ENCODE results near the gene OR2T3. TPM values are rescaled to one million over a fixed set of nuclear protein-coding genes. Genes with fewer than 3 reads are reported as not detected.
"Not testable (repeated sequence)": the region's sequence is repeated elsewhere in the genome, so short reads cannot be mapped to it uniquely, and the experiment has no call there.

OR2T3 gene
- total and polyA plus RNA-seq, 4 donors: not detected

DNA sequence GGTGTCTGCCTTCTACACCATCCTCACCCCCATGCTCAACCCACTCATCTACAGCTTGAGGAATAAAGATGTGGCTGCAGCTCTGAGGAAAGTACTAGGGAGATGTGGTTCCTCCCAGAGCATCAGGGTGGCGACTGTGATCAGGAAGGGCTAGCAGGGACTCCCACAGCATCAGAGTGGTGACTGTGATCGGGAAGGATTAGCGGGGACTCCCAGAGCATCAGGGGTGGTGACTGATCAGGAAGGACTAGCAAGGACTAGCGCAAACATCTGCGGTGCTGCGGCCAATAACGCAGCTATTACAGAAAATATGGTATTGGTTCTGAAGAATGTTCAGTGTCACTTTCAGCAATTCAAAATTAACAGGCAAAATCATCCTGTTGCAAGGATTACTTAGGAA lies 19.5 kb upstream of the OR2T3 start:
- WGBS: 79% methylated on average over 7 of the region's 7 CpGs
- H3K4me1 ChIP-seq (ENCODE audit: control insufficient read depth in 4 of 4, insufficient read depth in 4 of 4, low read length in 3 of 4); H3K27ac ChIP-seq (ENCODE audit: low read depth in 1 of 2, low read length in 2 of 2); H3K9ac ChIP-seq (ENCODE audit: low read depth in 1 of 2, low read length in 2 of 2); H3K4me3 ChIP-seq (ENCODE audit: low read depth in 1 of 3, low read length in 3 of 3); H3K27me3 ChIP-seq (ENCODE audit: control insufficient read depth in 4 of 4, insufficient read depth in 4 of 4, low read length in 3 of 4); DNase-seq (ENCODE audit: low spot score); H3K36me3 ChIP-seq (ENCODE audit: control insufficient read depth in 4 of 4, insufficient read depth in 3 of 4, low read depth in 1 of 4, low read length in 3 of 4); H3K9me3 ChIP-seq (ENCODE audit: control insufficient read depth in 4 of 4, low read length in 3 of 4): not testable (repeated sequence)

DNA sequence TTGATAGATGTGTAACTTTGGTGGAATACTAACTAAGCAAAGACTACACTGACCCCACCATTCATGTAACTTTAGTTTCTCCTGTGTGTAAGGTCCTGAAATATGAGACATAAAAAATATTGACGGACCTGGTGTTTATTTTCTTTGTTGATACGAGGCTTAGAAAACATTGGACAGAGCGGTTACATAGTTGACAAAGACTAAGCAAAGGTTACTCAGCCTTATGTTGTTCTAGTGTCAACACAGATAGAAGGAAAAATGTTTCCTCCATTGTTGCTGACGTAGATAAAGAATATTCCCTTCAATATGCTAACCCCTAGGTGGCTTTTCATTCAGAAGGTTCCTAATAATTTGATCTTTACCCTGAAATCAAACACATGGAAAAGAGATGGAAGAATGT lies 18.1 kb upstream of the OR2T3 start:
- DNase-seq (ENCODE audit: low spot score); H3K27me3 ChIP-seq (ENCODE audit: control insufficient read depth in 4 of 4, insufficient read depth in 4 of 4, low read length in 3 of 4); H3K4me3 ChIP-seq (ENCODE audit: low read depth in 1 of 3, low read length in 3 of 3); H3K9me3 ChIP-seq (ENCODE audit: control insufficient read depth in 4 of 4, low read length in 3 of 4); H3K36me3 ChIP-seq (ENCODE audit: control insufficient read depth in 4 of 4, insufficient read depth in 3 of 4, low read depth in 1 of 4, low read length in 3 of 4); H3K9ac ChIP-seq (ENCODE audit: low read depth in 1 of 2, low read length in 2 of 2); H3K27ac ChIP-seq (ENCODE audit: low read depth in 1 of 2, low read length in 2 of 2); H3K4me1 ChIP-seq (ENCODE audit: control insufficient read depth in 4 of 4, insufficient read depth in 4 of 4, low read length in 3 of 4): not testable (repeated sequence)
- WGBS: 41% methylated on average over 1 of the region's 4 CpGs

GRCh38 chr1:248456635-248457034 lies 16.5 kb upstream of the OR2T3 start:
- H3K27me3 ChIP-seq (ENCODE audit: control insufficient read depth in 4 of 4, insufficient read depth in 4 of 4, low read length in 3 of 4); H3K9ac ChIP-seq (ENCODE audit: low read depth in 1 of 2, low read length in 2 of 2); H3K9me3 ChIP-seq (ENCODE audit: control insufficient read depth in 4 of 4, low read length in 3 of 4); H3K27ac ChIP-seq (ENCODE audit: low read depth in 1 of 2, low read length in 2 of 2); DNase-seq (ENCODE audit: low spot score); H3K4me3 ChIP-seq (ENCODE audit: low read depth in 1 of 3, low read length in 3 of 3); H3K4me1 ChIP-seq (ENCODE audit: control insufficient read depth in 4 of 4, insufficient read depth in 4 of 4, low read length in 3 of 4); H3K36me3 ChIP-seq (ENCODE audit: control insufficient read depth in 4 of 4, insufficient read depth in 3 of 4, low read depth in 1 of 4, low read length in 3 of 4): not testable (repeated sequence)
- WGBS: no CpG with 5 or more reads among the region's 2 CpGs

GRCh38 chr1:248459117-248459516 lies 14.0 kb upstream of the OR2T3 start:
- H3K9me3 ChIP-seq (ENCODE audit: control insufficient read depth in 4 of 4, low read length in 3 of 4); H3K27me3 ChIP-seq (ENCODE audit: control insufficient read depth in 4 of 4, insufficient read depth in 4 of 4, low read length in 3 of 4); H3K4me3 ChIP-seq (ENCODE audit: low read depth in 1 of 3, low read length in 3 of 3); H3K4me1 ChIP-seq (ENCODE audit: control insufficient read depth in 4 of 4, insufficient read depth in 4 of 4, low read length in 3 of 4); DNase-seq (ENCODE audit: low spot score); H3K27ac ChIP-seq (ENCODE audit: low read depth in 1 of 2, low read length in 2 of 2); H3K36me3 ChIP-seq (ENCODE audit: control insufficient read depth in 4 of 4, insufficient read depth in 3 of 4, low read depth in 1 of 4, low read length in 3 of 4); H3K9ac ChIP-seq (ENCODE audit: low read depth in 1 of 2, low read length in 2 of 2): not testable (repeated sequence)
- 67% methylated on average over 7 of the region's 7 CpGs for WGBS

GRCh38 chr1:248471154-248471553 lies 2.0 kb upstream of the OR2T3 start:
- H3K36me3 ChIP-seq (ENCODE audit: control insufficient read depth in 4 of 4, insufficient read depth in 3 of 4, low read depth in 1 of 4, low read length in 3 of 4): no peaks in the 10 kb centered on the region
- no peak overlapping the region for H3K9ac ChIP-seq (ENCODE audit: low read depth in 1 of 2, low read length in 2 of 2)
- H3K27ac ChIP-seq (ENCODE audit: low read depth in 1 of 2, low read length in 2 of 2): no peak overlapping the region
- H3K9me3 ChIP-seq (ENCODE audit: control insufficient read depth in 4 of 4, low read length in 3 of 4): no peaks in the 10 kb centered on the region
- TF ChIP-seq RAD21 (IDR thresholded peaks at IDR 0.05) (no peak), SP1 (IDR thresholded peaks at IDR 0.05) (no peak), FOXA1 (IDR thresholded peaks at IDR 0.05) (no peak), HNF4A (conservative IDR thresholded peaks at IDR 0.05) (no peak), REST (IDR thresholded peaks at IDR 0.05) (no peak), TAF1 (conservative IDR thresholded peaks at IDR 0.05) (no peak), HNF4G (IDR thresholded peaks at IDR 0.05) (no peak)
- TF ChIP-seq, protein P1, sequence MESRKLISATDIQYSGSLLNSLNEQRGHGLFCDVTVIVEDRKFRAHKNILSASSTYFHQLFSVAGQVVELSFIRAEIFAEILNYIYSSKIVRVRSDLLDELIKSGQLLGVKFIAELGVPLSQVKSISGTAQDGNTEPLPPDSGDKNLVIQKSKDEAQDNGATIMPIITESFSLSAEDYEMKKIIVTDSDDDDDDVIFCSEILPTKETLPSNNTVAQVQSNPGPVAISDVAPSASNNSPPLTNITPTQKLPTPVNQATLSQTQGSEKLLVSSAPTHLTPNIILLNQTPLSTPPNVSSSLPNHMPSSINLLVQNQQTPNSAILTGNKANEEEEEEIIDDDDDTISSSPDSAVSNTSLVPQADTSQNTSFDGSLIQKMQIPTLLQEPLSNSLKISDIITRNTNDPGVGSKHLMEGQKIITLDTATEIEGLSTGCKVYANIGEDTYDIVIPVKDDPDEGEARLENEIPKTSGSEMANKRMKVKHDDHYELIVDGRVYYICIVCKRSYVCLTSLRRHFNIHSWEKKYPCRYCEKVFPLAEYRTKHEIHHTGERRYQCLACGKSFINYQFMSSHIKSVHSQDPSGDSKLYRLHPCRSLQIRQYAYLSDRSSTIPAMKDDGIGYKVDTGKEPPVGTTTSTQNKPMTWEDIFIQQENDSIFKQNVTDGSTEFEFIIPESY (IDR thresholded peaks at IDR 0.05): no peak
- TF ChIP-seq, protein P2, sequence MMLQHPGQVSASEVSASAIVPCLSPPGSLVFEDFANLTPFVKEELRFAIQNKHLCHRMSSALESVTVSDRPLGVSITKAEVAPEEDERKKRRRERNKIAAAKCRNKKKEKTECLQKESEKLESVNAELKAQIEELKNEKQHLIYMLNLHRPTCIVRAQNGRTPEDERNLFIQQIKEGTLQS (IDR thresholded peaks at IDR 0.05): no peak
- H3K4me1 ChIP-seq (ENCODE audit: control insufficient read depth in 4 of 4, insufficient read depth in 4 of 4, low read length in 3 of 4): no peaks in the 10 kb centered on the region
- no peak overlapping the region for H3K4me3 ChIP-seq (ENCODE audit: low read depth in 1 of 3, low read length in 3 of 3)
- no peak for DNase-seq (ENCODE audit: low spot score)
- WGBS: 78% methylated on average over 4 of the region's 4 CpGs
- H3K27me3 ChIP-seq (ENCODE audit: control insufficient read depth in 4 of 4, insufficient read depth in 4 of 4, low read length in 3 of 4): no peaks in the 10 kb centered on the region

DNA sequence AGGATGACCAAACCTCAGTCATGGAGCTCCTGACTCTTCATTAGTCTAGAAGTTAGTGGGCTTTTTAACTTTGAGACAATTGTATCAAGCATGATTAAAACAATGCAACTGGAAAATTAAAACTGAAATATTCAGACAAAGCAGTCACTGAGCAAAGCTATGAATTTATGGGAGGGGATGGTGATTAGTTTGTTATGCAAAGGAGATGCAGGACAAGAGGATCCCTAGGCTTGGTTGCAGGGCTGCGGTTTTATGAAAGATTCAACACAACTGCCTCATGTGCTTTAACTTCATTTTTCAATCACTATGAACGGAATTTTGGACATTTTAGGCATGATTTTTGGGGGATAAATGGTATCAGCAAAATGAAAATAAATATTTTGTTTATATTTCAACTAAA lies 1.0 kb upstream of the OR2T3 start:
- H3K9ac ChIP-seq (ENCODE audit: low read depth in 1 of 2, low read length in 2 of 2): not testable (repeated sequence)

More for the DNA sequence above, 1.0 kb upstream of the OR2T3 start:
- not testable (repeated sequence) for H3K9me3 ChIP-seq (ENCODE audit: control insufficient read depth in 4 of 4, low read length in 3 of 4); H3K4me3 ChIP-seq (ENCODE audit: low read depth in 1 of 3, low read length in 3 of 3); DNase-seq (ENCODE audit: low spot score); H3K27ac ChIP-seq (ENCODE audit: low read depth in 1 of 2, low read length in 2 of 2); H3K27me3 ChIP-seq (ENCODE audit: control insufficient read depth in 4 of 4, insufficient read depth in 4 of 4, low read length in 3 of 4); H3K4me1 ChIP-seq (ENCODE audit: control insufficient read depth in 4 of 4, insufficient read depth in 4 of 4, low read length in 3 of 4); H3K36me3 ChIP-seq (ENCODE audit: control insufficient read depth in 4 of 4, insufficient read depth in 3 of 4, low read depth in 1 of 4, low read length in 3 of 4)
- WGBS: 51% methylated on average over 2 of the region's 2 CpGs

All from liver (tissue), 9 donors.